ENCODE data around the gene ZBTB20.

Gene ZBTB20

DNA sequence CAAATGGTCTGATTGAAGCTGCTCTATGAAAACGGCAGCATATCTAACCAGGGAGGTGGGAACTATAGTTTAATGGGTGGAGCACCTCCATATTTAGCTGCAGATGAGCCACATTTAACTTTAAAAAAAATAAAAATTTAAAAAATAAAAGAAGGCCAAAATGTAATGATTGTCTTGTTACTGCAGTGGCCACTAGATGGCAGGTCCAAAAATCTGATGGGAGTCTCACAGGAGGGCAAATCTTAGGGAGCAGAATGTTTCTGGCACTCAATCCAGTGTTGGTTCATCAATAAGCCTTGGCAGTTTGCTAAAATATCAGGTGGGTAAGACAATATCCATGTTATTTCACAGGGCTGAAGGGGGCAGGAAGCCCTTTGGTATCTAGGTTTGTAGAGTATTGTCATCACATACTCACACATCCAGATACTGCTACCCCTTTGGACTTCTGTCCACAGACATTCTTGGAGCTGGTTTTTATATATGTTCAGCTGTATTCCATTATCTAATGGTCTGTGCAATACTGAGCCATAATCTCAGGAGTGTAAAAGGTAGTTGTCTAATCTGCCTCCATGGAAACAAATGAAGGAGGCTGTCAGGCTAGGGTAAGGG is 619.9 kb downstream of the ZBTB20 start:
- DNase-seq (ENCODE audit: low spot score) = no peak

DNA sequence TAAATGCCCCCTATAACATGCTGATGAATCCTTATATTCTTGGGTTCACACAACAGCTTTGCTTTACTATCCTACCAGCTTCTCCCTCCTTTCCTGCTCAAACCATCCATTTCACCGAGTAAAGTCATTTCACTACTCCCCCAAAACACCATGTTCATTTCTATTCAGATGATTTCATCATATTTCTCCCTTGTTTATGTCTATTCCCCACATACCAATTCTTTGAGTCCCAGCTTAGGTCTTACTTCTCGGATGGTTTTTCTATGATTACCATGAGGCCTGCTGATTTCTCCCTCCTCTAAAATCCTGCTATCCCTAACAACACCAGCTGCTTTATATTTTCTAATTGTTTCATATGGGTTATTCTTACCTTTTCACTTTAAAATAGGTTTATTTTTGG is 621.8 kb downstream of the ZBTB20 start:
- DNase-seq (ENCODE audit: low spot score) = no peak

- peak; percentile 6 for DNase-seq (ENCODE audit: low spot score)
Measured at GRCh38 chr3:114519415-114519814, 627.7 kb downstream of the ZBTB20 start.

- no peak for DNase-seq (ENCODE audit: low spot score)
Measured at GRCh38 chr3:114518206-114518808, 628.8 kb downstream of the ZBTB20 start.

DNA sequence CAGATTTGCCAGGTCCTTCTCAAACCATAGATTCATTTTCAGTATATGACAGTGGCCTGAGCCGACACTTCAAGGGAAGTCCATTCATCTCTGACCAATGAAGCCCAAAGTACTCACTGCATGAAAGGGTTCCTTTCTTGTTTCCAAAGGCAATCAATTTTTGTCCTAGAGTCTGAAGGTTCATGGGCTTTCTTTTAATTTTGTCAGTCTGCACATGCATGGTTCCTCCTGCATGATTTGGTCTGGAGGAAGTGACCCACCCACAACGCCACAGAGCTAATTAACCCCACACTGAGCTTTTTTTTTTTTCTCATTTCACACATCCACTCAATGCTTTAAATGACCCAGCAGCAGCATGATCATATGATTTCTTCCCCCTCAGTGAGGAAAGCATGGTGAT is 636.9 kb downstream of the ZBTB20 start:
- no peak for DNase-seq (ENCODE audit: low spot score)

DNA sequence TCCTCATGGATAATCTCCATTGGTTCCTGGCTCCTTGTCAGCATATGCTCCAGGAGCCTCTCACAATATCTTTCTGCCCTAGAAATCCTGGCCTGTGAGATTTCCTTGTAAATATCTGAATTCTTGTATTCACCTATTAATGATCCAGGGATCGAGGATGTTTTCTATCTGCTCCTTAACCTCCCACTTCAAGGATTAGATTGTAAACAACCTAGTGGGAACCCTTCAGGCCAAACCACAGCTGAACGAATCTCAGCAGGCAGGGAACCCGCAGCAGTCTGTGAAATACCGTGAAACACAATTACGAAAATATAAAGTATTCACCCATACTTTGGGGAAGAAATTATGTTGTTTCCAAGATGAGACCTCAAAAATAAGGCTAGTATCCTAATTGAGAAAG is 637.3 kb downstream of the ZBTB20 start:
- DNase-seq (ENCODE audit: low spot score) = no peak

GRCh38 chr3:114508976-114509375 is 638.1 kb downstream of the ZBTB20 start:
- DNase-seq (ENCODE audit: low spot score) = no peak

DNA sequence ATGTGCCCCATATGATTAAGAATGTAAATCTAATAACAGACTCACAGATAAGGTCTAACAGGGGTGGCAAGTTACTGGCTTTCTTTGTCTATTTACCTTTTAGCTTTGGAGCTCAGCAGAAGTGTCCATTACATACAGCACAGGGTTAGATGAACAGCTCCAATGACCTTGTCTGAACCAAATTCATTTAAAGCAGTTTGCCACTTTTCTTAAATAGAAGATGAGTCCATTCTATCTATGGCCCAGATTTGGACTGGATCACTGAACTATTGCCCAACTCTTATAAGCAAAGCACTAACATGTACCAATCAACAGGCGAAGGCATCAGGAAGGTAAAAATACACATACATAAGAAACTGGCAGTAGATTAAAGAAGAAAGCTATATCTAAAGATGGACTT is 638.9 kb downstream of the ZBTB20 start:
- DNase-seq (ENCODE audit: low spot score) = no peak

DNA sequence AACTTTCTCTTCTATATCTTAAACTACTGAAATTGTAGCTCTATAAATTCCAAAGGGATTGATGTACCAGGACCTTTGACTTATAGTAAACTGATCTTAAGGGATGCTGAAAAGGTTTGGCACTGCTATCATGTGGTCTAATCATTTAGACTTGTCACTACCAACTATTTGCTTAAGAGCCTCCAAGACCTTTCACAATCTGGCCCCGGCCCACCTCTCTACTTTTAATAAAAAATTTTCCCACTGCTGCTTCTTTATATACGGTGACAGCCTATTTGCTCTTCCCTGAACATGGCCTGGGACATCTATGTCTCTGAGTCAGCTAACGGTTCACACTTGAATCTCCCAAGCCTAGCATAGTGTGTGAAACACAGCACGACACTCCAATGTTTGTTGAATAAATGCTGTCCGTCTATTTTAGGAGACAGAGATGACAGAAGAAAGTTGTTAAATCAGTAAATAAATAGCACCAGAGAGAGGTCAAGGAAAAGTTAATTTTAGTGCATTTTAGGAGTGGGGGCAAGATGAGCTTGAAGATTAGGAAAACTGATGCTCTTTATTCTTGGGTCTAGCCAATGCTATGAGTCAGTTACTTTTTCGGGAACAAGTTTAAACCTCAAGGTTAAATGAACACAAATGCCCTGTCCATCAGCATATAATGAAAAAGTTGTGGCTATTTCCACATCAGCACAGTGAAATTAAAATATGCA is 640.3 kb downstream of the ZBTB20 start:
- DNase-seq (ENCODE audit: low spot score) = no peak

GRCh38 chr3:114504941-114505628 is 642.0 kb downstream of the ZBTB20 start:
- no peak for DNase-seq (ENCODE audit: low spot score)

GRCh38 chr3:114502204-114502603 is 644.9 kb downstream of the ZBTB20 start:
- no peak for DNase-seq (ENCODE audit: low spot score)

DNA sequence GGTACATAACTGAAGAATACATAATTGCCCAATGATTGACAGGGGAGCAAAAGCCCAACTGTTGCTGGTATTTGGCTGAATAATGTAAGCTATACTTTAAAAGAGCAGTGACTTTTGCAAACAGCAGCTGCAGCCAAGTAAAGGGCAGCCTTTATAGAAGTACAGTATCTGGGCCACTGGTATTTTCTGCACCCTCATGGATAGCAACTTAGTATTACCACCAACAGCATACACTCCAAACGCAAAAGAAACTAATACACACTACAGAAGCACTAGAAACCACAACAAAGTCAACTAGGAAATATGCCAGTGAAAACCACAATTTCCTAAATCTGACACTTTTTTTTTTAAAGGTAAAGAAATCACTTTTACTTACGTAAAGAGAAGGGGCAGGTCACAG is 647.1 kb downstream of the ZBTB20 start:
- DNase-seq (ENCODE audit: low spot score) = no peak

DNA sequence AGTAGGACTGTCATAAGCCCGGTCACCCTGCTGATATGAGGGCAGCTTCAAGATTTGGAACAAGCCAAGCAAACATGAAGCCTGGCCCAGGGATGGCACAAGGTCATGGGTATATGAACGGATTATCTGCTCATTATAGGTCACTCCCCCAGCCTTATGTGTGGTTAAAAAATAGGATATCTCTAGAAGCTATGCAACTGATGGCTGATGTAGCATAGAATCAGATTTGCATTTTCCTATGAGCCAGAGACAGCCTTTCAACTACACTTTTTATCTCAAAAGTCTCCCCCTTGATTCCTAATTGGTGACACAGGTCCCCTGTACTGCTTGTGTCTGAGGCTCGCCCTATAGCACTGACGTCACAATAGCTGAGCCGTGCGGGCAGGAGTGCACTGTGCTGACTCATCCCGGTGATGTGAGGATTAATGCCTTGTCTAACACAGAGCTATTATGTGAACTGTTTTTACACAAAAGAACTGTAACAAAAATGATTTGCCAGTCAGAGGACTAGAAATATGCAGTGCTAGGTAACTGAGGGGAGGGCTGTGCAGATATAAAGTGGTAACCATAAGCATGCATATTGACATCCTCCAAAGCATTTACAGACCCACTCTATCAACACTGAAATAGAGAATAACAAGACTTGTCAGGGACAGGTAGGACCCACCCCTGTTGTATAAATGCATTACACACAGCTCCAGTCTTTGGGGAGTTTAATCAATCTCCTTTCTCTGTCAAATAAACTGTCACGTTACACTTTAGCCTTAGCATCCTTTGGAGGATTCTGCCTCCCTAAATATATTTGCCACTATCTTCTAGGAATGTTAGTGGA is 648.3 kb downstream of the ZBTB20 start:
- no peak for DNase-seq (ENCODE audit: low spot score)

DNA sequence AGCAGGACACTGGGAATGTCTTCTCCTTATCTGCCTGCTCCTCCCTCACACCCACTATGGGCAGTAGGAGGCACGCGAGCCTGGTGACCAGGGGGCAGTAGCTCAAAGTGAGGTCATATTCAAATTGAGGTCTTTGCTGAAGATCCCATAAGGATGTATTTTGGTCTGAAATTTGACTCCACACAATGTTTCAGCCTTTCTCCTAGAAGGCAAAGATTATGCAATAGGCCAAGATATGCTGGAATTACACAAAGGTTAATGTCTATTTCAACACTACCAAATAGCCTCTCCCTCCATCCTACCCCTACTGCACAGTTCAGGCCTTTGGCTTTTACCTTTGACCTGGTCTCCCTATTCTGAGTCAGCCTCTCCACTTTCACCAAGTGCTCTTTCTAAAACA is 650.2 kb downstream of the ZBTB20 start:
- no peak for DNase-seq (ENCODE audit: low spot score)

DNA sequence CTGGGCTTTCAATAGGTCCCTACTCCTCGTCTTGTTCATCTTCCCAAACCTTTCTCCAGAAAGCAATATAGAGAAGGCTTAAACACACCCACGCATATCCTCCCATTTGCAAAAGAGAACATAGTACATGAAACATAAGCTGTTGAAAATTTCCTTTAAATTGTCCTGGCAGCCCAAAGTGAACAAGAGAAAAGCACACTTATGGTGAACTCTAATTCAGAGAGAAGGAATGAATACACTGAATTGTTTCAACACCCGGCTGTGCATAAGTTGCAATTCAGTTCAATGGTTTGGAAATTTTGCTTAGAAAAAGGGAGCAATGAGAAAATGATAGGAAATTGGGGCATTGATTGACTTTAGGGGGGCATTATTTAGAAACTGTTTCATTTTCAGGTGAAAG is 650.6 kb downstream of the ZBTB20 start:
- DNase-seq (ENCODE audit: low spot score) = no peak

DNA sequence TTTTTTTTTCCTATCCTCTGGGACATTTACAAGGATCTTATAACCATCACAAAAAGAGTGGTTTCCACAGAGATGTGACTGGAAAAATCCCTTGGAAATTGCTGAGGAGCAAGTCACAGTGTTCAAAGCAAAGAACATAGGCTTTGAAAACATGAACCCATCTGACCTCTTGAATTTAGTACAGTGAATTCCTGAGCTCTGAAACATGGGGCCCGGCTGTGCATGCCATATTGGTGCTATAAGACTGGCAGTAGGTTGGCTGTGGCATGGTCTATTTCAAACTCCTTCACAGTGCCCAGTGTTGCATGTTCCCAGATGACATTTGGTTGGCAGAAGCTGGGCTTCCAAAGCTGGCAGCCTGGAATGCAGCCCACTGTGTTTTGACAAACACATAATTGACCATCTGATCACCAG is 651.1 kb downstream of the ZBTB20 start:
- DNase-seq (ENCODE audit: low spot score) = no peak

DNA sequence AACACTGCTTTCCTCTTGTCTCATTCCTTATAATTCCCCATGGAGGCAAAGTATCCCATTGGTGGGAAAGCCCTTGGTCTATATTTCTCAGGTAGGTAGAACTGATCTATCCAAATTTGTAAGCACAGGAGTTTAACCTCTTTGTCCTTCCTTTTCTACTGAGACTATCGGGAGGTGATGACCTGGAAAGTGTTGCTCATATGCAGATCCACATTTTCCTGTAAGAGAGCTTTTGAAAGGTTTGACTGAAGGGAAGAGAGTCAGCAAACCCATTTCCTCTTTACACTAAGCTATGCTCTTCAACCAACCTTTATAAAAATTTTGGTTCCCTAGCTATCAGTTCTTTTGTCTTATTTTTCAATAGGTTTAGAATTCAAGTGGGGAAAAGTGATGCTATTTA is 652.6 kb downstream of the ZBTB20 start:
- no peak for DNase-seq (ENCODE audit: low spot score)

DNA sequence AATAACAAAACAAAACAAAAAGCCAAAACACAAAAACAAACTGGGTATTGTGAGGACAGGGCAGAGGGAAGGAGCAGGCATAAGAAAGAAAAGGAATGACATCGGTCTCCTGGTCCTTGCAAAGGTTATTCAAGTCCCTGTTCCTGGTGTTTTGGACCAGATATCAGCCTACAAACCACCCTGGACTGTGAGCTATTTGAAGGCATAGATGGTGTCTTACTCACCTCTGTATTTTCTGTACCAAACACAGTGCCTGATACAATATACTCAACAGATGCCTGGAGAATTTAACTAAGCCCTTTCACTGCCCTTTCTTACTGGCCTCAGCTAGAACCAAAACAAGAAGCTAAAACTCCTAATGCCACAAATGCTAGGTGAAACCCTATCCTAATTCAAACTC is 656.3 kb downstream of the ZBTB20 start:
- no peak for DNase-seq (ENCODE audit: low spot score)

GRCh38 chr3:114487502-114487901 is 659.6 kb downstream of the ZBTB20 start:
- DNase-seq (ENCODE audit: low spot score) = no peak

GRCh38 chr3:114484919-114485318 is 662.2 kb downstream of the ZBTB20 start:
- no peak for DNase-seq (ENCODE audit: low spot score)

DNA sequence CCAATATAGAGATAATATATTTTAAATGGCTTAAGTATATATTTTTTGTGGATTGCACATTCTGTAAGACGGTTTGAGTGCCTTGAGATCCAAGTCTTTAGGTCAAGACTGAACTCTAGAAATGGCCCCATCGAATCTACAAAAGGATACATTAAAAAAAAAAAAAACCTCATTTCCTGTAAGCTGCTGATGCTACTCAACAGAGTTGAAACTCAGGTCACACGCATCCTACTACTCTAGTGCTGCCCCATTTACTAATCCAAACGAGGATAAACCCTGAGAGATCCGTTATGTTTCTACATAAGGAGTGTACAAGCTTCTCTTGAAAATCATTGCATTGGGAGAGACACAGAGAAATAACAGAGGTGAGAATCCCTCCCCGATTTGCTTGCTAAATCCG is 666.0 kb downstream of the ZBTB20 start:
- DNase-seq (ENCODE audit: low spot score) = no peak

DNA sequence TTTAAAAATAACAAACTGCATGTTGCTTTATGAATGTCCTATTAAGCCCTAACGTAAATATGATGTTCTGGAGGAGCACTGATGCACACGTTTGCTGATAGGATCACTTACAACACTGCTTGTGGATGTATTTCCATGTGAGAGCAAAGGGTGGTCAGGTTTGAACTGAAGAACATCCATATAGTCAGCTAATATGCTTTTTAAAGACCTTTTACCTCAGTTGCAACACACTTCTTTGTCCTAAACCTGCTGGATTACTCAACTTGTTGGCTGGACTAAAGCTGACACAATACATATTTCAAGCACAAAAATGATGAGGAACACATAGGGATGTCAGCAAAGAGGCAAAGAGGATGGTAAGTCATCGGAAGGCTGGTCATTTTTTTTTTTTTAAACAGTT is 666.6 kb downstream of the ZBTB20 start:
- DNase-seq (ENCODE audit: low spot score) = no peak
